ENCODE results near the gene CPED1.
A peak's percentile ranks its signal among the peaks of the same experiment; 100 is the strongest.
"Not testable (repeated sequence)": the region's sequence is repeated elsewhere in the genome, so short reads cannot be mapped to it uniquely, and the experiment has no call there.

The CPED1 gene

GRCh38 chr7:121187222-121187621 lies 198.7 kb downstream of the CPED1 start:
- DNase-seq (ENCODE audit: low read depth) = no peak

DNA sequence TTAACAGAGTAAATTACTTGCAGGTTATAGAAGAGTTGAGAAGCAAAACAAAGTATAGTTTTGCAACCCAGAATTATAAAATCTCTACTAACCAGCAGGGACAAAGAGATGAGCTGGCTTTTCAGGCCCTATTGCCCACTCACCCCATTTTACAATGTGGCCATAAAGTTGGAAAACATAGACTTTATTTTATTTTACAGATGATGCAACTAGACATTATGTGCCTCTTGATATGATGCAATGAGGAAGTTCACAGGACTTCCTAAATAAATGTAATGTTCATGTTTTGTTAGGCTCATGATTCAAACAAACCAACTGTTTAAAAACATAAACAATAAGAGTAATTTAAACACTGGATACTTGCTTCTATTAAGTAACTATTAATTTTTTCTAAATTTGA lies 199.2 kb downstream of the CPED1 start:
- no peak for DNase-seq (ENCODE audit: low read depth)

- no peak for DNase-seq (ENCODE audit: low read depth)
Measured at GRCh38 chr7:121192834-121193233, 204.3 kb downstream of the CPED1 start.

DNA sequence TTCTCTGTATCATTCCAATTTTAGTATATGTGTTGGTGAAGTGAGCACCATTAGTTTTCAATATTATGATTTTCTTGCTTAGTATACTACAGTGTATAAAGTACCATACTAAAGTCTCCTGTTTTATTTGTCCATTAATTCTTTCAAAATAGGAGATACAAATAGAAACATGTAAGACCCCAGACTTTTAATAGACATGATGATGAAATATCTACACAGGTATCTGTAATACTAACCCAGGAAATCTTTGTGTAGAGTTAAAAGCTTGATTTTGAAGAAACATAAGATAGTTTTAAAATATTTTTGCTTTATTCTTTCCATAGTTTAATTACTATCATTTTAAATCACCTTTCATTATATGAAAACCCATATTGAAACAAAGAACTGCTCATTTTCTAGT lies 206.5 kb downstream of the CPED1 start:
- DNase-seq (ENCODE audit: low read depth) = no peak

DNA sequence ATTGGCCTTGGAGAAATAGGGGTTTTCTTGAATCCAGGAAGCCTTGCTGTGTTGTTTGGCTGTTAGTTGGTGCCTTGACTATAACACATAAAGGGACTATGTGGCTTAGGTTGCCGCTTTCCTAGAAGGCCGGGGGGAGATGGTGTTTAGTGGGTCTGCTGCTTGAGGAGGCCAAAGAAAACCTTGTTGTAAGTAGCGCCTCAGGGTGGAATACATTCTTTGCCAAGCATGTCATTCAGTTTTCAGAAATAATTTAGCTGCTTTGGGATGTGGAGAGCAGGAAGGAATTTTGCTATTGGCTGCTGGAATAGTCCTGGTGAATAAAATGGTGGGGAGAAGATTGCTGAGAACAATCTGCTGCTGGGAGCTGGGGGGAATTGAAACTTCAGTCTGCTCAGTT lies 207.4 kb downstream of the CPED1 start:
- no peak for DNase-seq (ENCODE audit: low read depth)

GRCh38 chr7:121196286-121196685 lies 207.8 kb downstream of the CPED1 start:
- DNase-seq (ENCODE audit: low read depth) = no peak

DNA sequence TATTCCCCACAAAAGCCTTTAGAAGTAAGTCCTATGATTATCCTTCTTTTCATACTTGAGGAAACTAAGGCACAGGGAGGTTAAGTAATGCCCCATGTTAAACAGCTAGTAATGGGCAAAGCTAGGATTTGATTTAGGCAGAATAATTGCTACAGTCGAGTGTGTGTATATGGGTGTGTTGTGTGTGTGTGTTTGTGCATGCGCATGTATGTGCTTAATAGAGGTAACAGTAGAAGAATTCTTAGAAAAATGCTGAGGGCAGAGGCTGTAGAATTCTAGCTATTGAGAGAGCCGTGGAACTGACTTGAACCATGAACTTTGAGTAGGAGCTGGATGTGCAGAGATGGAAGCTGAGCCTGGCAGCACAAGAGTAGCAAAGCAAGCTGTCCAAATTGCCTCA lies 208.9 kb downstream of the CPED1 start:
- DNase-seq (ENCODE audit: low read depth) = no peak

GRCh38 chr7:121198502-121198901 lies 210.0 kb downstream of the CPED1 start:
- DNase-seq (ENCODE audit: low read depth) = no peak

DNA sequence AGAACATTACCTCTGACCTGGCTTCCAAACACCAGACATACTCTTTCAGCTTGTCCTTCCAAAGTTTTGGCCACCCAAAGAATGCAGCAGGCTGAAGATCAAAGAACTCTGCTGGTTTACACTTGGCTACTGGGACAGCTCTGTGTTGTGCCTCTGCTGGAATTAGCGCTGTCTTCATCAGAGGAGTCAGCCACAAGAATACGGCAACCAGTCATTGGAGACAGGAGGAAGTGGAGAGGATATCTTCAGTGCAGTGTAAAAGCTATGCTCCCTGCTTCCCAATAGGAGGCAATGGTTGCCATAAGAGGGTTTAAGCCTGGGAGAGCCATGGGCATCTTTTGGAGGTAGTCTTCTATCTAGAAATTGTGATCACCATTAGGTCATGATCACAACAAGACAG lies 213.6 kb downstream of the CPED1 start:
- no peak for DNase-seq (ENCODE audit: low read depth)

- DNase-seq (ENCODE audit: low read depth) = no peak
Measured at GRCh38 chr7:121202834-121203233, 214.3 kb downstream of the CPED1 start.

DNA sequence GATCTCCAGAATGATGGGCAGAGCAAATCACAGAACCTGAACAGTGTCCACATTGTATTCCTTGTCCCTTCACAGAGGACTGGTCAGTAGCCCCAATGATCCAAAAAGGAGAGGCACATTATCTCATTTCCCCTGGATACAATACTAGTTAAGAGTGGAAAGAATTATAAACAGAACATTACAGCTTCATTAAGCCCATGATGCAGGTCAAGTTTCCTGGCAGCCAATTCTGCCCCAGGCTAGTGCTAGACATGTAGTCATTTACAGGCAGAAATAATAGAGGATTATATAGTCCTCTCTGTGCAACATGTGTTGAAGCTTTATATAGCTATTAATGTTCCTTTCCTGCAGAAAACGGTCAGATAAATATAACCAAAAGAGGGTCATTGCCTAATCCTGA lies 216.0 kb downstream of the CPED1 start:
- peak; percentile 48 for DNase-seq (ENCODE audit: low read depth)

GRCh38 chr7:121205777-121206176 lies 217.3 kb downstream of the CPED1 start:
- no peak for DNase-seq (ENCODE audit: low read depth)

DNA sequence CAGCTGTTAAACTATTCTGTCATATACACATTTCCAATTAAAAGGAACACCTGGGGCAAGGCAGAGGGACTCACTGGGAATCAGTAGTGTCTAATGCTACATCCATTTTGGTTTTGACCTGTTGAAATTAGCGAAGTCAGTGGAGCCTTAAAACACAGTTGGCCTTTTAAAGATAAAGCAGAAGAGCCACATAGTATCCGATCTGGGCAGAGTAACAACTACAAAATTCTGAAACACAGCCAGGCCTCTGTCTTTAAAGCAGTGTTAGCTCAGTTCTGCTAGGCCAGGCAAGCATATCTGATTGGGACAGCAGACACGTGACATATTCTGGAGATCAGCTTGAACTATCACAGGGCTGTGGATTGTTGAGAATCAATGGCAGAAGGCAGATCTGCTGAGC lies 222.7 kb downstream of the CPED1 start:
- no peak for DNase-seq (ENCODE audit: low read depth)

DNA sequence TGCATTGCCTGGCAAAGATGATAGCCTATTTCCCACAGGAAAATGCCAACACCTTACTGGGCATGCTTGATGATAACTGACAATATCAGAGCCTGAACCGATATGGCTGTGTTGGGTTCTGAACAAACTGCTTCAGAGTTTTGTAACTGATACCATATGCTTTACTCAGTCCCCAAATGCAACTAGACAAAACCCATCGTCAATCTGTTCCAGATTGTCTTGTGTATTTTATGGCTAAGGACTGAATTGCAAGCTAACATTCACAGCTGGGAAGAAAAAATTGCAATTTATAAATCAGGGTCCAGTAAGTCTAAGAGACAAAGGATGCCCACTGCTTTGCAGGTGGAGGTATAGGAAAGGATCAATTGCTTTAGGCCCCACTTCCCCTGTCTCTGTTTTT lies 223.5 kb downstream of the CPED1 start:
- no peak for DNase-seq (ENCODE audit: low read depth)

DNA sequence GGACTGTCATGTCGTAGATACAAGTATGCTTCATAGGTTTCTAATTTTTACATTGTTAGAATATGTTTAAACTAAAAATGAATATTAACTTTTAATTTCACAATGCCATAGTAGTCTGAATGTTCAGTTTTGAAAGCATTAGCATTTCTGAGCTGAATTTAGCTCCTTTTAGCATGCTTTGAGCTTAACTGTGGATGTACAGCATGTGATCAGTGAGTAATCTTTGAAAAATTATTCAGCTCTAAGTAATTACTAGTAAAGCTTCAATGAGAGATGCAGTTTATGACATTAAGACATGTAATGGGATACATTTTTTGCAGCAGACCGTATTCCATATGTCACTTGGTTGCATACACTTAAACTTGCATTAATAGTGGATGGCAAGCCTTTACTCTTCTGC lies 226.1 kb downstream of the CPED1 start:
- DNase-seq (ENCODE audit: low read depth) = no peak

DNA sequence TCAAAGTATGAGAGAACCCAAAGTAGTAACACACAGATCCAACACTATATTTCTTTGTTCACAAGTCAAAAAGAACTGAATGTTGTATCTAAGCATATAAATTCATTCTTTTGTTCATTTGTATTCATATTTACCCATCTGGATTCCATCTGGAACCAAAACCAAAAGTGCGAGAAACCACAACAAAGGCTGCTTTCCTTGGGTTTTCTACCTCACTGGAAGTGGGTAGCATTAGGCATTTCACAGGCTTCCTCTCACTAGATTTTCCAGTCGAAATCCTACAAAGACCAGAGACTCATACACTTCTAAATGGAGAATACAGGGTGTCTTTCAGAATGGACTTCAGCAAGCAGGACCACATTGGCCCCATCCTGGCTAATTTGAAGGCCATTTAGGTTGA lies 230.5 kb downstream of the CPED1 start:
- no peak for DNase-seq (ENCODE audit: low read depth)

- not testable (repeated sequence) for DNase-seq (ENCODE audit: low read depth)
Measured at GRCh38 chr7:121221108-121221507, 232.6 kb downstream of the CPED1 start.

GRCh38 chr7:121228779-121229178 lies 240.3 kb downstream of the CPED1 start:
- no peak for DNase-seq (ENCODE audit: low read depth)

DNA sequence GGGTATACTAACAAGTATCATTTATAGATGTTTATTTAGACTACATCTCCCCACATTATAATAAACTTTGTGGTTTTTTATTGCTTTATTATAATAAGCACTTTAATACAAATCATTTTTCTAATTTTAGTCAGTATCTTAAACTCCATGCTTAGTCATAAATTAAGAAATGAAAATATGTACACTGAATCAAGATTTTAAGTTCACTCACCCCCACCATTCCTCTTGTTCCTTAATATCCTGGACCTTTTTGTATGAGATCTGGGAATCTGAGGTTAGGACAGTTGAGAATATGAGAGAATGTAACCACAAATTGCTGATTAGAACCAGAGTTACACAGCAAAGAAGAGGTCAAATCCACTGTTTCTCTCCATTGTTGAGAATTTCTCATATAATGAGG lies 246.7 kb downstream of the CPED1 start:
- no peak for DNase-seq (ENCODE audit: low read depth)

- DNase-seq (ENCODE audit: low read depth) = no peak
Measured at GRCh38 chr7:121237601-121238000, 249.1 kb downstream of the CPED1 start.

GRCh38 chr7:121244120-121244870 lies 255.8 kb downstream of the CPED1 start:
- DNase-seq (ENCODE audit: low read depth) = peak; percentile 14

DNA sequence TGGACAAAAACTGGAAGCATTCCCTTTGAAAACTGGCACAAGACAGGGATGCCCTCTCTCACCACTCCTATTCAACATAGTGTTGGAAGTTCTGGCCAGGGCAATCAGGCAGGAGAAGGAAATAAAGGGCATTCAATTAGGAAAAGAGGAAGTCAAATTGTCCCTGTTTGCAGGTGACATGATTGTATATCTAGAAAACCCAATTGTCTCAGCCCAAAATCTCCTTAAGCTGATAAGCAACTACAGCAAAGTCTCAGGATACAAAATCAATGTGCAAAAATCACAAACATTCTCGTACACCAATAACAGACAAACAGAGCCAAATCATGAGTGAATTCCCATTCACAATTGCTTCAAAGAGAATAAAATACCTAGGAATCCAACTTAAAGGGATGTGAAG lies 262.9 kb downstream of the CPED1 start:
- DNase-seq (ENCODE audit: low read depth) = not testable (repeated sequence)

DNA sequence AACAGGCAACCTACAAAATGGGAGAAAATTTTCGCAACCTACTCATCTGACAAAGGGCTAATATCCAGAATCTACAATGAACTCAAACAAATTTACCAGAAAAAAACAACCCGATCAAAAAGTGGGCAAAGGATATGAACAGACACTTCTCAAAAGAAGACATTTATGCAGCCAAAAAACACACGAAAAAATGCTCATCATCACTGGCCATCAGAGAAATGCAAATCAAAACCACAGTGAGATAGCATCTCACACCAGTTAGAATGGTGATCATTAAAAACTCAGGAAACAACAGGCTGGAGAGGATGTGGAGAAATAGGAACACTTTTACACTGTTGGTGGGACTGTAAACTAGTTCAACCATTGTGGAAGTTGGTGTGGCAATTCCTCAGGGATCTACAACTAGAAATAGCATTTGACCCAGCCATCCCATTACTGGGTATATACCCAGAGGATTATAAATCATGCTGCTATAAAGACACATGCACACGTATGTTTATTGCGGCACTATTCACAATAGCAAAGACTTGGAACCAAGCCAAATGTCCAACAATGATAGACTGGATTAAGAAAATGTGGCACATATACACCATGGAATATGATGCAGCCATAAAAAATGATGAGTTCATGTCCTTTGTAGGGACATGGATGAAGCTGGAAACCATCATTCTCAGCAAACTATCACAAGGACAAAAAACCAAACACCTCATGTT lies 264.2 kb downstream of the CPED1 start:
- DNase-seq (ENCODE audit: low read depth) = not testable (repeated sequence)

- DNase-seq (ENCODE audit: low read depth) = no peak
Measured at GRCh38 chr7:121259826-121260225, 271.3 kb downstream of the CPED1 start.
